OCI-LY7 (cell line): Measurements from ENCODE around the gene TUBGCP2. TPM values are rescaled to one million over a fixed set of nuclear protein-coding genes. Genes with fewer than 3 reads are reported as not detected.

Experiments
- Bru-seq: library from RNA; stranded (reverse); fragments of 400-500 nt; gene quantifications from one replicate; lab custom pipeline; 2021; lab: Mats Ljungman, UMichigan
- BruChase-seq, 2 experiments: library from RNA; stranded (reverse); fragments of 400-500 nt; gene quantifications; one replicate each; lab custom pipeline; 2021; lab: Mats Ljungman, UMichigan
- BruUV-seq: library from RNA; stranded (reverse); fragments of 400-500 nt; replicated peaks from 2 replicates; lab custom pipeline; 2021; lab: Mats Ljungman, UMichigan
- CTCF ChIA-PET: fragments of 300-600 bp; sonication (Branson Sonifier 250); formaldehyde crosslinking; loops from one replicate; lab custom pipeline; 2022; ENCODE audit warnings: antibody characterized with exemption; ENCODE audit not compliant: unreplicated experiment; lab: Charles Lee
- POLR2A ChIA-PET: fragments of 300-600 bp; sonication (Branson Sonifier 250); formaldehyde crosslinking; loops from one replicate; lab custom pipeline; 2022; ENCODE audit warnings: antibody characterized with exemption; lab: Charles Lee
- DNase-seq: peaks from one replicate; pipeline ENCODE4 v3.0.0-alpha.2; 2015; ENCODE audit warnings: low spot score
- H2AFZ ChIP-seq: fragments of 200-600 bp; sonication (generic), shearing (Covaris generic); 2 replicates; pipeline ENCODE4 v1.6.1; 2014; ENCODE audit warnings: mild to moderate bottlenecking, antibody characterized with exemption, low read length, moderate library complexity
- H3K27ac ChIP-seq: fragments of 200-600 bp; sonication (generic); 2 replicates; pipeline ENCODE4 v1.5.1; 2014; ENCODE audit warnings: mixed run types, low read depth, mild to moderate bottlenecking, moderate library complexity, low read length, inconsistent platforms; ENCODE audit not compliant: poor library complexity, severe bottlenecking
- H3K36me3 ChIP-seq: fragments of 200-600 bp; sonication (generic); 2 replicates; pipeline ENCODE4 v1.6.1; 2014; ENCODE audit warnings: mild to moderate bottlenecking, antibody characterized with exemption, low read length, moderate library complexity, mixed read lengths; ENCODE audit not compliant: insufficient read depth
- H3K4me1 ChIP-seq: fragments of 200-600 bp; sonication (generic); 2 replicates; pipeline ENCODE4 v1.5.1; 2014; ENCODE audit warnings: mild to moderate bottlenecking, low read length; ENCODE audit not compliant: insufficient read depth, poor library complexity, severe bottlenecking
- H3K4me2 ChIP-seq: fragments of 200-600 bp; sonication (generic); 2 replicates; pipeline ENCODE4 v1.6.1; 2014; ENCODE audit warnings: mild to moderate bottlenecking, low read length
- H3K4me3 ChIP-seq: fragments of 200-600 bp; sonication (generic); 2 replicates; pipeline ENCODE4 v1.5.1; 2014; ENCODE audit warnings: mild to moderate bottlenecking, low read depth, low read length; ENCODE audit not compliant: poor library complexity, severe bottlenecking
- H3K79me2 ChIP-seq: fragments of 200-600 bp; sonication (generic); 2 replicates; pipeline ENCODE4 v1.6.1; 2016; ENCODE audit warnings: low read depth, mild to moderate bottlenecking, low read length, moderate library complexity, mixed read lengths; ENCODE audit not compliant: insufficient read depth
- H3K9me2 ChIP-seq: fragments of 200-600 bp; sonication (generic); 2 replicates; pipeline ENCODE4 v1.6.1; 2016; ENCODE audit warnings: mild to moderate bottlenecking, low read length, mixed read lengths; ENCODE audit not compliant: insufficient read depth
- H3K9me3 ChIP-seq: fragments of 200-600 bp; sonication (generic); 2 replicates; pipeline ENCODE4 v1.6.1; 2014; ENCODE audit warnings: mild to moderate bottlenecking, mixed run types, low read length, mixed read lengths
- H4K20me1 ChIP-seq: fragments of 200-600 bp; sonication (generic); 2 replicates; pipeline ENCODE4 v1.6.1; 2014; ENCODE audit warnings: mild to moderate bottlenecking, antibody characterized with exemption, low read length, moderate library complexity, mixed read lengths; ENCODE audit not compliant: insufficient read depth
- EZH2phosphoT487 ChIP-seq: fragments of 200-600 bp; sonication (generic); IDR thresholded peaks from 2 replicates; pipeline ENCODE4 v1.6.1; 2018; ENCODE audit warnings: low read depth, borderline replicate concordance, mild to moderate bottlenecking, mixed run types, antibody characterized with exemption, low read length, moderate library complexity, mixed read lengths
- intact Hi-C: fragments of 100-400 bp; cut with micrococcal nuclease; formaldehyde crosslinking; loops from one replicate; pipeline ENCODE4 v1.10.0; 2022; ENCODE audit not compliant: unreplicated experiment
- long read RNA-seq: library from polyadenylated mRNA; stranded (forward); transcript quantifications from one replicate; pipeline ENCODE4 v2.0.0, GENCODE V29; 2022
- total RNA-seq, 2 experiments: library from RNA; depleted of rRNA in 1 of 2; stranded (reverse); fragments of >200 nt in 1 of 2; shearing (Covaris generic) in 1 of 2; gene quantifications; 2 replicates each; pipeline ENCODE4 v1.2.3, GENCODE V29; 2014 to 2022
- TF ChIP-seq, protein P1 (sequence below): fragments of 200-600 bp; sonication (generic); conservative IDR thresholded peaks from 2 replicates; pipeline ENCODE4 v1.5.1; 2014; ENCODE audit warnings: mild to moderate bottlenecking, antibody characterized with exemption, low read length, moderate library complexity, mixed read lengths

The TUBGCP2 gene, protein sequence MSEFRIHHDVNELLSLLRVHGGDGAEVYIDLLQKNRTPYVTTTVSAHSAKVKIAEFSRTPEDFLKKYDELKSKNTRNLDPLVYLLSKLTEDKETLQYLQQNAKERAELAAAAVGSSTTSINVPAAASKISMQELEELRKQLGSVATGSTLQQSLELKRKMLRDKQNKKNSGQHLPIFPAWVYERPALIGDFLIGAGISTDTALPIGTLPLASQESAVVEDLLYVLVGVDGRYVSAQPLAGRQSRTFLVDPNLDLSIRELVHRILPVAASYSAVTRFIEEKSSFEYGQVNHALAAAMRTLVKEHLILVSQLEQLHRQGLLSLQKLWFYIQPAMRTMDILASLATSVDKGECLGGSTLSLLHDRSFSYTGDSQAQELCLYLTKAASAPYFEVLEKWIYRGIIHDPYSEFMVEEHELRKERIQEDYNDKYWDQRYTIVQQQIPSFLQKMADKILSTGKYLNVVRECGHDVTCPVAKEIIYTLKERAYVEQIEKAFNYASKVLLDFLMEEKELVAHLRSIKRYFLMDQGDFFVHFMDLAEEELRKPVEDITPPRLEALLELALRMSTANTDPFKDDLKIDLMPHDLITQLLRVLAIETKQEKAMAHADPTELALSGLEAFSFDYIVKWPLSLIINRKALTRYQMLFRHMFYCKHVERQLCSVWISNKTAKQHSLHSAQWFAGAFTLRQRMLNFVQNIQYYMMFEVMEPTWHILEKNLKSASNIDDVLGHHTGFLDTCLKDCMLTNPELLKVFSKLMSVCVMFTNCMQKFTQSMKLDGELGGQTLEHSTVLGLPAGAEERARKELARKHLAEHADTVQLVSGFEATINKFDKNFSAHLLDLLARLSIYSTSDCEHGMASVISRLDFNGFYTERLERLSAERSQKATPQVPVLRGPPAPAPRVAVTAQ
- total RNA-seq (2014; rRNA removed; shearing (Covaris generic)) (37.8 and 40.5 TPM in 2 replicates), total RNA-seq (2022) (53.0 and 56.1 TPM in 2 replicates), Bru-seq, nascent RNA (percentile 63 among the genes with signal in this experiment), BruChase-seq, experiment 1, labeled RNA remaining after a 6-hour chase (percentile 73 among the genes with signal in this experiment), BruChase-seq, experiment 2, labeled RNA remaining after a 2-hour chase (percentile 65 among the genes with signal in this experiment)
- long read RNA-seq, full-length matches to known transcripts = 55 of 101 reads
- long read RNA-seq, partial matches to known transcripts = 24 of 101 reads
- long read RNA-seq, other reads (novel, unspliced or antisense) = 22 of 101 reads

DNA sequence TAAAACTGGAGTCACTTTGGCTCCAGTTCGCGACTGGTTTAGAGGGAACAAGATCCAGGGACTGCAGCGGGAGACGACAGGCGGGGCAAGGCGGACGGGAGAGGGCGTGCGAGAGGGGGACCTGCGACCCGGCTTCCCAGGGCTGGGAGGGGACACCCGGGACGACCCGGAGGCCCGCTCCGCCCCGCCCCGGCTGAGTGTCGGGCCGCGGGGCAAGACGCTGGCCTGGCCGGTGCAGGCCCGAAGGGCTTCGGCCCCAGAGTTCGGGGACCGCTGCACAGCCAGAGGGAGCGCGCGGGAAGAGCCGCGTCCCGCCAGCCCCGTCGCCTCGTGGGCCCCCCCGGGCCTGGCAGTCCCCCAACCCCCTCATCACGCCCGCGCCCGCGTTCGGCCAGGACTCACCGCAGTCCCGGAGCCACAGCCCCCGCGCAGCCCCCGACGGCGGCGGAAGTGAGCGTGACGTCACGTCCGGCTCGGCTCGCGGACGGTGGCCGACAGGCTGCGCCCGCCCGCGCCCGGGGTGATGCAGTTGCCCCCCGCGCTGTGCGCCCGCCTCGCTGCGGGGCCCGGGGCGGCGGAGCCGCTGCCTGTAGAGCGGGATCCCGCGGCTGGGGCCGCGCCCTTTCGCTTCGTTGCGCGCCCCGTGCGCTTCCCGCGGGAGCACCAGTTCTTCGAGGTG is at the start of gene TUBGCP2, which contains the start of gene ZNF511:
TUBGCP2 (minus strand) TSS at position 452 of the 679 bp plus-strand sequence. CDS start 5,931 bp downstream, outside the sequence.
ZNF511 (plus strand) TSS at position 494 of the 679 bp plus-strand sequence; CDS start at position 524, 30 bp downstream.
- peak within 1 kb of the TSS; percentile 82 for H3K4me3 ChIP-seq
- TSS peak; percentile 53 for BruUV-seq
- DNase-seq = peak; percentile 91
- peak within 1 kb of the TSS; percentile 63 for H2AFZ ChIP-seq
- H3K4me1 ChIP-seq = peaks cover 16% of the 10 kb centered on the region
- POLR2A ChIA-PET = no interaction called here
- CTCF ChIA-PET = interaction anchor here (0.5 to 0.9 kb wide), 2 partner anchors 15 to 45 kb away, joined by 3 read pairs; no protein-coding TSS in a partner anchor
- no peaks in the 10 kb centered on the region for H3K9me3 ChIP-seq
- peaks cover 33% of the 10 kb centered on the region for H3K79me2 ChIP-seq
- no peaks in the 10 kb centered on the region for H4K20me1 ChIP-seq
- H3K36me3 ChIP-seq = peaks cover 38% of the 10 kb centered on the region
- TF ChIP-seq, protein P1, sequence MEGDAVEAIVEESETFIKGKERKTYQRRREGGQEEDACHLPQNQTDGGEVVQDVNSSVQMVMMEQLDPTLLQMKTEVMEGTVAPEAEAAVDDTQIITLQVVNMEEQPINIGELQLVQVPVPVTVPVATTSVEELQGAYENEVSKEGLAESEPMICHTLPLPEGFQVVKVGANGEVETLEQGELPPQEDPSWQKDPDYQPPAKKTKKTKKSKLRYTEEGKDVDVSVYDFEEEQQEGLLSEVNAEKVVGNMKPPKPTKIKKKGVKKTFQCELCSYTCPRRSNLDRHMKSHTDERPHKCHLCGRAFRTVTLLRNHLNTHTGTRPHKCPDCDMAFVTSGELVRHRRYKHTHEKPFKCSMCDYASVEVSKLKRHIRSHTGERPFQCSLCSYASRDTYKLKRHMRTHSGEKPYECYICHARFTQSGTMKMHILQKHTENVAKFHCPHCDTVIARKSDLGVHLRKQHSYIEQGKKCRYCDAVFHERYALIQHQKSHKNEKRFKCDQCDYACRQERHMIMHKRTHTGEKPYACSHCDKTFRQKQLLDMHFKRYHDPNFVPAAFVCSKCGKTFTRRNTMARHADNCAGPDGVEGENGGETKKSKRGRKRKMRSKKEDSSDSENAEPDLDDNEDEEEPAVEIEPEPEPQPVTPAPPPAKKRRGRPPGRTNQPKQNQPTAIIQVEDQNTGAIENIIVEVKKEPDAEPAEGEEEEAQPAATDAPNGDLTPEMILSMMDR = no peak; the same call in 1 of the 2 replicates
- no peak for TF ChIP-seq EZH2phosphoT487
- no peaks in the 10 kb centered on the region for H3K9me2 ChIP-seq
- intact Hi-C loops = loop anchor here (2.0 to 5.0 kb wide), 3 partner anchors 16 to 84 kb away; partner anchors contain the start of gene MTG1
- H3K27ac ChIP-seq = peak within 1 kb of the TSS; percentile 75
- H3K4me2 ChIP-seq = peak within 1 kb of the TSS; percentile 88

DNA sequence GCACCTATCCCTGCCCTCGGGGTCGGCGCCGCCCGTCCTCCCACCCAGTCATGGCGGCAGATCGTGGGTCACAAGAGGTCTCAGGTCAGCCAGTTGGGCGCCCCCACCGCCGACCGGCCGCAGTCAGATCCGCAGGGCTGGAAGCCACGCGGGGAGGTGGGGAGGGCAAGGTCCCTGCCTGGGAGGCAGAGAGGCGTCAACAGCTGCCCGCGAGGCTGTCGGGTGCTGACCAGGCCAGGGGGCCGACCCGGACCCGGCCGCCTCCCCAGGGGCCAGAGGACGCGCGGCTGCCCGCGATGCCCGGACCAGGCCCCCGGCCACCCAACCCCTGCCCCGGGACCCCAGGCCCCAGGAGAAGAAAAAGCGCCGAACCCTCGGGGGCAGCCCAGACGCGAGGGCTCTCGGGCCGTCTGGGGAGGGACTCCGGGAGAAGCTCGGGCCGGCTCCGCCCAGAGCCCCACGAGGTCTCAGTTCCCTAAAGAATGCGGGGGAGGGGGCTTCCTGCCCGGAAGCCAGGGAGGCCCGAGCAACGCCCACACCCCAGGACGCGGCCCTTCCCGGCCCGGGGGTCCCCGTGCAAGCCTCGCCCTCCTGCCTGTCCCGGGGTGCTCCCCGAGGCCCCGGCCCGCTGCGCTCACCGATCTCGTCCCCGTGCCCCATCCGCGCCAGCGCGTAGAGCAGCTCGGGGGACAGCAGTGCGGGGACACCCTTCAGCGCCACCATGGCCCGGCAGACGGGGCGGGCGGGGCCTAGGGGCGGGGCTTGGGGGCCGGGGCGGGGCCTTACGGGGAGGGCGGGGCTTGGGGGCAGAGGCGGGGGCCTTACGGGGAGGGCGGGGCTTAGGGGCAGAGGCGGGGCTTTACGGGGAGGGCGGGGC is 48.9 kb upstream of the TUBGCP2 start, which contains the start of gene FUOM:
FUOM (minus strand) TSS at position 735 of the 877 bp plus-strand sequence; CDS start at position 723, 12 bp downstream.
- CTCF ChIA-PET = no interaction called here
- intact Hi-C loops = loop anchor here (2.0 kb wide), 1 partner anchor 31 kb away; no protein-coding TSS in a partner anchor
- no TSS peak for BruUV-seq
- Histone ChIP-seq H3K9me2 (no peaks in the 10 kb centered on the region), H3K36me3 (0 out of 2 replicates have a peak, but pooled peaks cover 2% of the 10 kb centered on the region), H3K27ac (no peak within 1 kb of the TSS), H3K4me1 (peaks cover 7% of the 10 kb centered on the region), H2AFZ (0 out of 2 replicates have a peak within 1 kb of the TSS, but pooled peaks have one; percentile 28), H3K4me2 (peak within 1 kb of the TSS; percentile 80), H3K4me3 (peak within 1 kb of the TSS; percentile 76), H3K79me2 (no peaks in the 10 kb centered on the region), H3K9me3 (no peaks in the 10 kb centered on the region), H4K20me1 (no peaks in the 10 kb centered on the region)
- POLR2A ChIA-PET = interaction anchor here (0.6 to 0.8 kb wide), 3 partner anchors 26 to 55 kb away, joined by 3 read pairs; no protein-coding TSS in a partner anchor
- TF ChIP-seq EZH2phosphoT487 = no peak
- TF ChIP-seq, protein P1 = 0 out of 2 replicates have a peak, but pooled peaks have one; percentile 23
- DNase-seq = peak; percentile 84
